Measurements from ENCODE around the gene LTBP1. TPM values are rescaled to one million over a fixed set of nuclear protein-coding genes. Genes with fewer than 3 reads are reported as not detected.

The LTBP1 gene
- total RNA-seq, 2 donors from 2014 or later: 2.2 to 33.8 TPM

- no peaks in the 10 kb centered on the region for H3K9me3 ChIP-seq (ENCODE audit: control insufficient read depth, low read length, poor library complexity, severe bottlenecking)
- peaks cover 22% of the 10 kb centered on the region for H3K27me3 Mint-ChIP-seq
- no peak overlapping the region for H3K27ac Mint-ChIP-seq
- no peak overlapping the region for H3K4me3 Mint-ChIP-seq
- DNase-seq (no peak), ATAC-seq (no peak)
- H3K36me3 Mint-ChIP-seq (ENCODE audit: low read depth): no peaks in the 10 kb centered on the region
- peaks cover 2% of the 10 kb centered on the region for H3K4me1 Mint-ChIP-seq
Observed at GRCh38 chr2:33118651-33119050, 171.9 kb downstream of the LTBP1 start.

- DNase-seq (no peak), ATAC-seq (no peak)
- H3K9me3 ChIP-seq (ENCODE audit: control insufficient read depth, low read length, poor library complexity, severe bottlenecking): no peaks in the 10 kb centered on the region
- no peaks in the 10 kb centered on the region for H3K36me3 Mint-ChIP-seq (ENCODE audit: low read depth)
- peaks cover 2% of the 10 kb centered on the region for H3K4me1 Mint-ChIP-seq
- H3K27me3 Mint-ChIP-seq: peaks cover 32% of the 10 kb centered on the region
- no peak overlapping the region for H3K4me3 Mint-ChIP-seq
- no peak overlapping the region for H3K27ac Mint-ChIP-seq
Observed at GRCh38 chr2:33121416-33121815, 174.7 kb downstream of the LTBP1 start.

- no peak for ATAC-seq
- H3K27me3 Mint-ChIP-seq: peaks cover 29% of the 10 kb centered on the region
Observed at GRCh38 chr2:33121925-33122324, 175.2 kb downstream of the LTBP1 start.

DNA sequence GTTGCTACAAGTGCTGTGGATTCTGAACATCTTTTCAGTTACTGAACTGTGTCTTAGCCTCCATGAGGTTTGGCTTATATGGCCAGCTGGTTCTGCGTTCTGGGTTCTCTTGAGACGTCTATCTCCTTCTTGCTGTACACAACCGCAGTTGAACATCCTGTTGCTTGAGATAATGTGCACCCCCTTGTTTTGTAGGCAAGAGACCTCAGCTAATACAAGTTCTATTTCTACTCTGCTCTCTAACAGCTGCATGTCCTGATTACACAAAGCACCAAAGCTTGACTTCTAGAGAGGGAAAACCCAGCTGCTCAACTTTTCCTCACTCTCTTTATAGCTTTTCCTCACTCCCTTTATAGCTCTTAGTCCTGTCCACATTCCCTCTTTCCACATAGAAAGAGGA is 176.0 kb downstream of the LTBP1 start:
- H3K27ac Mint-ChIP-seq: no peak overlapping the region
- ATAC-seq (no peak), DNase-seq (no peak)
- H3K4me1 Mint-ChIP-seq: no peaks in the 10 kb centered on the region
- H3K27me3 Mint-ChIP-seq: peaks cover 31% of the 10 kb centered on the region
- no peak overlapping the region for H3K4me3 Mint-ChIP-seq
- H3K36me3 Mint-ChIP-seq (ENCODE audit: low read depth): no peaks in the 10 kb centered on the region
- no peaks in the 10 kb centered on the region for H3K9me3 ChIP-seq (ENCODE audit: control insufficient read depth, low read length, poor library complexity, severe bottlenecking)

More at GRCh38 chr2:33121925-33122324, 175.2 kb downstream of the LTBP1 start:
- Mint-ChIP-seq H3K36me3 (ENCODE audit: low read depth) (no peaks in the 10 kb centered on the region), H3K4me1 (peaks cover 2% of the 10 kb centered on the region), H3K4me3 (no peak overlapping the region), H3K27ac (no peak overlapping the region)
- no peaks in the 10 kb centered on the region for H3K9me3 ChIP-seq (ENCODE audit: control insufficient read depth, low read length, poor library complexity, severe bottlenecking)
- no peak for DNase-seq

GRCh38 chr2:33123216-33123615 is 176.5 kb downstream of the LTBP1 start:
- no peak for DNase-seq
- no peaks in the 10 kb centered on the region for H3K36me3 Mint-ChIP-seq (ENCODE audit: low read depth)
- no peak overlapping the region for H3K4me3 Mint-ChIP-seq
- no peaks in the 10 kb centered on the region for H3K9me3 ChIP-seq (ENCODE audit: control insufficient read depth, low read length, poor library complexity, severe bottlenecking)
- no peak overlapping the region for H3K27ac Mint-ChIP-seq
- peaks cover 36% of the 10 kb centered on the region for H3K27me3 Mint-ChIP-seq
- no peaks in the 10 kb centered on the region for H3K4me1 Mint-ChIP-seq
- ATAC-seq: no peak

- DNase-seq (no peak), ATAC-seq (no peak)
- no peaks in the 10 kb centered on the region for H3K9me3 ChIP-seq (ENCODE audit: control insufficient read depth, low read length, poor library complexity, severe bottlenecking)
- Mint-ChIP-seq H3K4me1 (no peaks in the 10 kb centered on the region), H3K4me3 (no peak overlapping the region), H3K36me3 (ENCODE audit: low read depth) (no peaks in the 10 kb centered on the region), H3K27ac (no peak overlapping the region), H3K27me3 (peaks cover 52% of the 10 kb centered on the region)
Observed at GRCh38 chr2:33126552-33126951, 179.8 kb downstream of the LTBP1 start.

- DNase-seq (no peak), ATAC-seq (no peak)
- H3K36me3 Mint-ChIP-seq (ENCODE audit: low read depth): no peaks in the 10 kb centered on the region
- no peaks in the 10 kb centered on the region for H3K9me3 ChIP-seq (ENCODE audit: control insufficient read depth, low read length, poor library complexity, severe bottlenecking)
- H3K4me1 Mint-ChIP-seq: no peaks in the 10 kb centered on the region
- H3K4me3 Mint-ChIP-seq: no peak overlapping the region
- H3K27me3 Mint-ChIP-seq: peaks cover 51% of the 10 kb centered on the region
- H3K27ac Mint-ChIP-seq: no peak overlapping the region
Observed at GRCh38 chr2:33126958-33127357, 180.2 kb downstream of the LTBP1 start.

DNA sequence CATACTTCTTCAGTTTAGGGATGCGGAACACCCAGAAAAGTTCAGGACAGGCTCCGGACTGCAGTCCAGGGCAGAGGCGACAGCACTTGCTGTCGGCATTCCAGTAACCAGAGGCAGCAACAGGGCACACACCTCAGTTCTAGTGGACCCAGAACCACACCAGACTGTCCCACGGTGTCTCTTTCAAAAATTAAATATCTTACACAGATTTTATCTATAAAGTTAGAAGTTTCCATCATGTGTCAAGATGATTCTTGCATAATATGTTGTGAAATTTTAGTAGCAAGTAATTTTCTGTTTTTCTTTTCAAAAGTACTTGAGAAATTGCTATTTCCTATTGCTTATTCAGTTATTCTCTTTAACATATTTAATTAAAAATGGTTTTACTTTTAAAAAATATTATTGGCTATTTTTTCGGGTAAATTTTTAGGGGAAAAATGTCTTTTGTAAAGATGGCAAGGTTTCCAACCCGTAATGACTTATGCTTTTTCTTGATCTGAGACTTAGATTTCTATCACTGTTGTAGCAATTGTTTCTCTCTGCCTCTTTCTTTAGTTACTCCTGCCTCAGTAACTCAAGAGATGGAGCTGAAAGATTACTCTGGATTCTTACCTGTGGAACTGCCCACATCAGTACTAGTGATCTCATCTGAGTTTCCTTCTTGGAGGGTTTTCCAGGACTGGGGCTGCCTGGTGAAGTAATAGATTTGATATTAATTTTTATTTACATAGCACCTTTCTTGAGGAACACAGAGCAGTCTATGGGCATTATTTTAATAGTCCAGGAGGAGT is 182.7 kb downstream of the LTBP1 start:
- no peaks in the 10 kb centered on the region for H3K36me3 Mint-ChIP-seq (ENCODE audit: low read depth)
- no peak overlapping the region for H3K4me3 Mint-ChIP-seq
- H3K27ac Mint-ChIP-seq: no peak overlapping the region
- ATAC-seq: no peak
- DNase-seq: no peak
- peaks cover under 1% of the 10 kb centered on the region for H3K4me1 Mint-ChIP-seq
- H3K27me3 Mint-ChIP-seq: peaks cover 49% of the 10 kb centered on the region
- no peaks in the 10 kb centered on the region for H3K9me3 ChIP-seq (ENCODE audit: control insufficient read depth, low read length, poor library complexity, severe bottlenecking)

DNA sequence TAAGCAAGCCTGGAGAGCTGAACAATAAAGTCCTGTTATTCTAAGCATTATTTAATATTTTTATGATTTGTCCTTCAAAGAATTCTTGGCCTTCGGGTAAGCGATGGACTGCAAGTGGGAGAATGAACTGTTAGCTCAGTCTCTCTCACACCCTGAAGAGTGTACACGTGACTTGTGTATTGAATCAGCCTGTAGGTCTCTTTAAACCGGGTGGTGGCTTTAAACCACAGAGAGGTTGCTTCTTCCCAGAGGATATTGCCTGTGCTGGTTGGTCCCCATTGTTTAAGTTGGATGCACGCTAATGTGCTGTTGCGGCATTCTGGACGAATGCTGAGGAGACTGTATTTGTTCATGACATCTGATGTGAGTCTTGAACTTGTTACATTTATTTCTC is 183.3 kb downstream of the LTBP1 start:
- ATAC-seq (no peak), DNase-seq (no peak)
- H3K9me3 ChIP-seq (ENCODE audit: control insufficient read depth, low read length, poor library complexity, severe bottlenecking): no peaks in the 10 kb centered on the region
- no peak overlapping the region for H3K4me3 Mint-ChIP-seq
- peaks cover 49% of the 10 kb centered on the region for H3K27me3 Mint-ChIP-seq
- H3K27ac Mint-ChIP-seq: no peak overlapping the region
- H3K4me1 Mint-ChIP-seq: peaks cover 4% of the 10 kb centered on the region
- H3K36me3 Mint-ChIP-seq (ENCODE audit: low read depth): no peaks in the 10 kb centered on the region

GRCh38 chr2:33130544-33130943 is 183.8 kb downstream of the LTBP1 start:
- Mint-ChIP-seq H3K36me3 (ENCODE audit: low read depth) (no peaks in the 10 kb centered on the region), H3K4me1 (peaks cover 4% of the 10 kb centered on the region), H3K27me3 (peaks cover 48% of the 10 kb centered on the region), H3K4me3 (no peak overlapping the region), H3K27ac (no peak overlapping the region)
- ATAC-seq (no peak), DNase-seq (no peak)
- H3K9me3 ChIP-seq (ENCODE audit: control insufficient read depth, low read length, poor library complexity, severe bottlenecking): no peaks in the 10 kb centered on the region

GRCh38 chr2:33131111-33131510 is 184.4 kb downstream of the LTBP1 start:
- Mint-ChIP-seq H3K27me3 (peaks cover 48% of the 10 kb centered on the region), H3K4me1 (peaks cover 4% of the 10 kb centered on the region), H3K36me3 (ENCODE audit: low read depth) (no peaks in the 10 kb centered on the region), H3K27ac (no peak overlapping the region), H3K4me3 (no peak overlapping the region)
- DNase-seq: no peak
- H3K9me3 ChIP-seq (ENCODE audit: control insufficient read depth, low read length, poor library complexity, severe bottlenecking): no peaks in the 10 kb centered on the region
- ATAC-seq: no peak

DNA sequence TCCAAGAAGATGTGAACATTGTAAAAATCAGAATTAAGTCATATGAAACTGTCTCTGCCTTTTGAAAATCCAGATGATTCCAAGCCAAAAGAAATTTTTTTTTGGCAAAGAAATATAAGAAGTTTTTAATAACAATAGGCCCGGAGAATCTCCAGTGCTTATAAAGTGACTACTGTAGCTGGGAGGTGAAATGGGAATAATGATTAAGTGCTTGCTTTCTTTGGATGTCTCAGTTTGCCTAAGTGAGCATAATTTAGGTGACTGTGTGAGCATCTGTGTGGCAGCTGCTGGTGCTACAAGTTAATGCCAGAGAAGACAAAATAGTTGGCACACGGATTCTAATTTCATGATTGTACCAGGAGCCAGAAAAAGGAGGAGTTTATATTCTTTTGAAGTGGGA is 185.0 kb downstream of the LTBP1 start:
- Mint-ChIP-seq H3K27ac (no peak overlapping the region), H3K4me1 (peaks cover 4% of the 10 kb centered on the region), H3K36me3 (ENCODE audit: low read depth) (no peaks in the 10 kb centered on the region), H3K4me3 (no peak overlapping the region), H3K27me3 (peaks cover 48% of the 10 kb centered on the region)
- no peak for ATAC-seq
- no peak for DNase-seq
- no peaks in the 10 kb centered on the region for H3K9me3 ChIP-seq (ENCODE audit: control insufficient read depth, low read length, poor library complexity, severe bottlenecking)

- Mint-ChIP-seq H3K27me3 (peaks cover 42% of the 10 kb centered on the region), H3K36me3 (ENCODE audit: low read depth) (no peaks in the 10 kb centered on the region), H3K27ac (no peak overlapping the region), H3K4me1 (peaks cover 4% of the 10 kb centered on the region), H3K4me3 (no peak overlapping the region)
- DNase-seq: no peak
- no peak for ATAC-seq
- no peaks in the 10 kb centered on the region for H3K9me3 ChIP-seq (ENCODE audit: control insufficient read depth, low read length, poor library complexity, severe bottlenecking)
Observed at GRCh38 chr2:33133454-33133952, 186.8 kb downstream of the LTBP1 start.
